SK-N-SH (cell line): ENCODE results near the gene DYNC2LI1. TPM values are rescaled to one million over a fixed set of nuclear protein-coding genes. Genes with fewer than 3 reads are reported as not detected.

Experiments
- CTCF ChIA-PET: fragments of 300-600, 350-600 bp; formaldehyde crosslinking; extraction: SDS; loops from one replicate; lab custom pipeline; 2021; lab: Yijun Ruan, JAX
- POLR2A ChIA-PET: fragments of 350-600 bp; sonication (Branson Sonifier 250); formaldehyde crosslinking; extraction: SDS; loops from one replicate; lab custom pipeline; 2020; ENCODE audit warnings: antibody characterized with exemption, inconsistent platforms; lab: Yijun Ruan, JAX
- DNase-seq: peaks from one replicate; pipeline ENCODE4 v3.0.0; 2012
- H2AFZ ChIP-seq: fragments of 200-600 bp; sonication (generic); 2 replicates; pipeline ENCODE4 v1.8.1; 2016; ENCODE audit warnings: antibody characterized with exemption, mild to moderate bottlenecking, low read depth
- H3F3A ChIP-seq: fragments of 200-600 bp; sonication (generic); replicated peaks from 2 replicates; pipeline ENCODE3; 2016; ENCODE audit warnings: antibody characterized with exemption, mild to moderate bottlenecking; ENCODE audit not compliant: insufficient read depth
- H3K27ac ChIP-seq, 2 experiments: fragments of 200-500 bp in 1 of 2; fragments of 200-600 bp in 1 of 2; sonication (Bioruptor generic) in 1 of 2; sonication (generic), shearing (Covaris generic) in 1 of 2; 2 replicates each; pipeline versions ENCODE4 v1.5.1 to v1.6.1; 2014 to 2016; ENCODE audit warnings: low read depth in 2 of 2, inconsistent platforms in 1 of 2, low read length in 1 of 2, mild to moderate bottlenecking in 1 of 2, mixed read lengths in 1 of 2
- H3K27me3 ChIP-seq: fragments of 200-600 bp; sonication (generic), shearing (Covaris generic); 2 replicates; pipeline ENCODE4 v1.6.1; 2016; ENCODE audit warnings: mixed run types; ENCODE audit not compliant: insufficient read depth
- H3K36me3 ChIP-seq, 2 experiments: fragments of 200-500 bp in 1 of 2; fragments of 200-600 bp in 1 of 2; sonication (Bioruptor generic) in 1 of 2; sonication (generic) in 1 of 2; replicated peaks in 1 of 2; 2 replicates each; pipeline versions ENCODE3 to v1.5.1; 2014 to 2016; ENCODE audit warnings: low read length in 1 of 2, mild to moderate bottlenecking in 1 of 2; ENCODE audit not compliant: insufficient read depth in 2 of 2, control insufficient read depth in 1 of 2
- H3K4me1 ChIP-seq, 2 experiments: fragments of 200-500 bp in 1 of 2; fragments of 200-600 bp in 1 of 2; sonication (Bioruptor generic) in 1 of 2; sonication (generic), shearing (Covaris generic) in 1 of 2; 2 replicates each; pipeline versions ENCODE4 v1.5.1 to v1.6.1; 2014 to 2016; ENCODE audit warnings: low read depth in 1 of 2, low read length in 1 of 2, mixed run types in 1 of 2; ENCODE audit not compliant: insufficient read depth in 2 of 2, control insufficient read depth in 1 of 2
- H3K4me2 ChIP-seq: fragments of 200-600 bp; sonication (generic), shearing (Covaris generic); 2 replicates; pipeline ENCODE4 v1.6.1; 2017; ENCODE audit warnings: mixed run types
- H3K4me3 ChIP-seq, 2 experiments: fragments of 200-500 bp in 1 of 2; fragments of 200-600 bp in 1 of 2; sonication (Bioruptor generic) in 1 of 2; sonication (generic), shearing (Covaris generic) in 1 of 2; 2 replicates each; pipeline versions ENCODE4 v1.5.1 to v1.8.1; 2014 to 2016; ENCODE audit warnings: low read depth in 2 of 2, inconsistent platforms in 1 of 2, low read length in 1 of 2, mild to moderate bottlenecking in 1 of 2, mixed read lengths in 1 of 2, moderate library complexity in 1 of 2
- H3K79me2 ChIP-seq: fragments of 200-600 bp; sonication (generic); 2 replicates; pipeline ENCODE4 v1.8.1; 2017; ENCODE audit warnings: mild to moderate bottlenecking; ENCODE audit not compliant: insufficient read depth
- H3K9ac ChIP-seq: fragments of 200-600 bp; sonication (generic); 2 replicates; pipeline ENCODE4 v1.6.1; 2017; ENCODE audit warnings: mixed run types
- H3K9me2 ChIP-seq: fragments of 200-600 bp; sonication (generic); 2 replicates; pipeline ENCODE4 v1.6.1; 2017; ENCODE audit warnings: mixed run types
- H3K9me3 ChIP-seq: fragments of 200-600 bp; sonication (generic); 2 replicates; pipeline ENCODE4 v1.6.1; 2017; ENCODE audit warnings: mixed run types, mild to moderate bottlenecking, moderate library complexity
- H4K20me1 ChIP-seq: fragments of 200-600 bp; sonication (generic); 2 replicates; pipeline ENCODE4 v1.6.1; 2017; ENCODE audit warnings: mild to moderate bottlenecking, mixed run types; ENCODE audit not compliant: insufficient read depth
- CHD2 ChIP-seq: fragments of 150-350 bp; IDR thresholded peaks from 2 replicates; pipeline ENCODE4 v1.6.1; 2018; ENCODE audit warnings: low read length; ENCODE audit not compliant: partially characterized antibody
- FOXM1 ChIP-seq: IDR thresholded peaks from 2 replicates; pipeline ENCODE4 v1.4.0; 2012; ENCODE audit warnings: low read depth, mild to moderate bottlenecking
- GABPA ChIP-seq: IDR thresholded peaks from 2 replicates; pipeline ENCODE4 v1.4.0; 2012; ENCODE audit warnings: low read depth, mild to moderate bottlenecking
- GATA2 ChIP-seq: sonication (generic); formaldehyde crosslinking; IDR thresholded peaks from 2 replicates; pipeline ENCODE4 v1.5.0; 2020; ENCODE audit warnings: mild to moderate bottlenecking, missing genetic modification reagents
- JUND ChIP-seq: IDR thresholded peaks from 2 replicates; pipeline ENCODE4 v1.4.0; 2012
- MAX ChIP-seq: IDR thresholded peaks from 2 replicates; pipeline ENCODE4 v1.4.0; 2012; ENCODE audit warnings: low read depth
- MEF2A ChIP-seq: IDR thresholded peaks from 2 replicates; pipeline ENCODE4 v1.4.0; 2012; ENCODE audit warnings: low read depth, borderline replicate concordance
- NRF1 ChIP-seq: IDR thresholded peaks from 2 replicates; pipeline ENCODE4 v1.6.1; 2012; ENCODE audit warnings: low read depth, mild to moderate bottlenecking, low read length
- POLR2AphosphoS5 ChIP-seq: IDR thresholded peaks from 2 replicates; pipeline ENCODE4 v1.6.1; 2012; ENCODE audit warnings: low read depth, low read length
- RFX5 ChIP-seq: IDR thresholded peaks from 2 replicates; pipeline ENCODE4 v1.6.1; 2012; ENCODE audit warnings: mild to moderate bottlenecking, improper control_type of control experiment, low read length
- SMC3 ChIP-seq: IDR thresholded peaks from 2 replicates; pipeline ENCODE4 v1.6.1; 2012; ENCODE audit warnings: low read depth, low read length, improper control_type of control experiment
- TAF1 ChIP-seq: IDR thresholded peaks from 2 replicates; pipeline ENCODE4 v1.6.1; 2012; ENCODE audit warnings: low read depth, mild to moderate bottlenecking, low read length, moderate library complexity, borderline replicate concordance
- TEAD4 ChIP-seq: IDR thresholded peaks from 2 replicates; pipeline ENCODE4 v1.4.0; 2012; ENCODE audit warnings: mild to moderate bottlenecking, borderline replicate concordance; ENCODE audit not compliant: insufficient read depth
- USF1 ChIP-seq: IDR thresholded peaks from 2 replicates; pipeline ENCODE4 v1.4.0; 2012; ENCODE audit warnings: low read depth, borderline replicate concordance
- YY1 ChIP-seq: IDR thresholded peaks from 2 replicates; pipeline ENCODE4 v1.4.0; 2012; ENCODE audit warnings: low read depth, mild to moderate bottlenecking
- ZBTB33 ChIP-seq: IDR thresholded peaks from 2 replicates; pipeline ENCODE4 v1.4.0; 2012; ENCODE audit warnings: low read depth, borderline replicate concordance
- WGBS: methylation state at CpG from one replicate; pipeline ENCODE4 v1.1.6; 2017; ENCODE audit warnings: low lambda C conversion rate; 5-methylcytosine and 5-hydroxymethylcytosine counted together
- polyA plus RNA-seq, 3 experiments: library from polyadenylated mRNA; depleted of rRNA; stranded (reverse); fragments of >200 nt; gene quantifications; 2 replicates each; pipeline ENCODE4 v1.2.3, GENCODE V29; 2012

The DYNC2LI1 gene
- polyA plus RNA-seq, 1 of the 3 experiments (the other 2 are of a cell fraction) = 20.4 TPM

GRCh38 chr2:43812006-43812405, 38.2 kb downstream of the DYNC2LI1 start:
- 67% methylated on average over 2 of the region's 2 CpGs for WGBS
- Histone ChIP-seq H3K27me3 (no peaks in the 10 kb centered on the region), H3K4me2 (no peak overlapping the region), H3K4me3 (no peak overlapping the region), H3K9me2 (no peaks in the 10 kb centered on the region), H3F3A (no peaks in the 10 kb centered on the region), H3K79me2 (no peaks in the 10 kb centered on the region), H2AFZ (no peak overlapping the region), H3K4me1 (peaks cover 0 to 4% of the 10 kb centered on the region in 2 experiments; a peak in 2 of 4 replicates), H3K9me3 (no peaks in the 10 kb centered on the region), H3K36me3 (peaks cover 8 to 22% of the 10 kb centered on the region in 2 experiments), H3K27ac (no peak overlapping the region), H4K20me1 (no peaks in the 10 kb centered on the region), H3K9ac (no peak overlapping the region)
- no peak for TF ChIP-seq FOXM1
- no peak for TF ChIP-seq POLR2AphosphoS5
- no peak for TF ChIP-seq TAF1
- no peak for TF ChIP-seq JUND
- TF ChIP-seq SMC3 = no peak
- TF ChIP-seq NRF1 = no peak
- no peak for TF ChIP-seq CHD2
- TF ChIP-seq USF1 = no peak
- no peak for TF ChIP-seq GATA2 (CRISPR knock-in tag)
- no peak for TF ChIP-seq YY1
- TF ChIP-seq MEF2A = no peak
- TF ChIP-seq RFX5 = no peak
- no peak for DNase-seq
- POLR2A ChIA-PET = no interaction called here
- CTCF ChIA-PET = no interaction called here

- no peak for DNase-seq
- 86% methylated on average over 2 of the region's 2 CpGs for WGBS
- H3K9me3 ChIP-seq = no peaks in the 10 kb centered on the region
- H3K4me2 ChIP-seq = no peak overlapping the region
- POLR2A ChIA-PET = no interaction called here
- no peak overlapping the region for H3K9ac ChIP-seq
- H4K20me1 ChIP-seq = no peaks in the 10 kb centered on the region
- no peaks in the 10 kb centered on the region for H3K27me3 ChIP-seq
- CTCF ChIA-PET = no interaction called here
- H3K4me3 ChIP-seq = no peak overlapping the region
- no peaks in the 10 kb centered on the region for H3F3A ChIP-seq
- H3K79me2 ChIP-seq = no peaks in the 10 kb centered on the region
- H3K27ac ChIP-seq = no peak overlapping the region
- H3K9me2 ChIP-seq = no peaks in the 10 kb centered on the region
- H3K36me3 ChIP-seq = peaks cover 5 to 22% of the 10 kb centered on the region in 2 experiments
- no peak for TF ChIP-seq MAX
- TF ChIP-seq GABPA = no peak
- no peak for TF ChIP-seq ZBTB33
- TF ChIP-seq USF1 = no peak
- TF ChIP-seq TEAD4 = no peak
- H3K4me1 ChIP-seq = peaks cover 0 to 4% of the 10 kb centered on the region in 2 experiments; a peak in 2 of 4 replicates
- H2AFZ ChIP-seq = no peak overlapping the region
Observed at GRCh38 chr2:43812947-43813346, 39.1 kb downstream of the DYNC2LI1 start.
